Keratinocyte (primary cell): ENCODE measurements around the gene BBOF1.

ENCODE experiments used
- CTCF ChIP-seq, 3 experiments: IDR thresholded peaks in 1 of 3; conservative IDR thresholded peaks in 1 of 3; optimal IDR thresholded peaks in 1 of 3; 2 replicates in 2 of 3; 3 replicates in 1 of 3; pipeline versions ENCODE3 to v1.5.1; 2011; ENCODE audit warnings: low read length in 3 of 3, mild to moderate bottlenecking in 3 of 3, moderate library complexity in 2 of 3, control low read depth in 1 of 3, inconsistent platforms in 1 of 3; ENCODE audit not compliant: insufficient read depth in 2 of 3; ENCODE audit errors: extremely low read depth in 1 of 3
- EZH2 ChIP-seq: IDR thresholded peaks from one replicate; pipeline ENCODE4 v1.6.1; 2012; ENCODE audit warnings: inconsistent platforms, mild to moderate bottlenecking, low read length, moderate library complexity

DNA sequence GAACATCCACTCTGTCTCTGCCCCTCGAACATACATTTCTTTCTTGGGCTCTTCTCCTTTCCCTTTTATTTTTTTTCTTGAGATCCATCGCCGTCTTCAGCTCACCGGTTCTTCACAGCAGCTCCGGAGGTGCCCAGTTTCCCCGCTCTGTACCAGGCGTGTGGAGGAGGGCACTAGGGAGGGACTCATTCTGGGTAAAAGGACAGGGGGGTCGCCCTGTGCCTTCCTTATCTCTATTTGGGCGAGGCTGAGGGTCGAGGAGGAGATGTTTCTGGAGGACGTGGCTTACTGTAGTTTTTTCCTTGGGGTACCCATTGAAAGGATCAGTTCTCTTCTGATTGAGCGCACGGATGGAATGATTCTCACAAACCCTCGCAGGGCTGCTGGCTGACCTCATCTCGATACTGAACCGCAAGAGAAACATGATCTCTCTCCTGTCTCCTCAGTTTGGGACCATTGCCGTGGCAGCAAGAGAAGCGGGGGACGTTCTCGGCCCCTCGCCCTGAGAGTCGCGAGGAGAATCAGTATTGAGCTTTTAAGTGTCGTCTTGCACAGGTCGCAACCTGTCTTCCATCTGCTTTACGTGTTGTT lies 66.0 kb downstream of the BBOF1 start:
- TF ChIP-seq CTCF (optimal IDR thresholded peaks at IDR 0.05 in 1 of 3, IDR thresholded peaks at IDR 0.05 in 1 of 3, conservative IDR thresholded peaks at IDR 0.05 in 1 of 3; ENCODE audit: extremely low read depth in 1 of 3, insufficient read depth in 2 of 3, low read length in 3 of 3) (no peak), EZH2 (no peak)
